H9 (cell line): ENCODE data around the gene TSPAN18. TPM values are rescaled to one million over a fixed set of nuclear protein-coding genes. Genes with fewer than 3 reads are reported as not detected.

Experiments used
- DNase-seq: peaks from one replicate; pipeline ENCODE4 v3.0.0-alpha.2; 2017
- H2AFZ ChIP-seq: one replicate; pipeline ENCODE4 v1.6.1; 2013; ENCODE audit warnings: mild to moderate bottlenecking, low read length, control low read depth, moderate library complexity
- H2AK5ac ChIP-seq: 2 replicates; pipeline ENCODE4 v1.6.1; 2013; ENCODE audit warnings: low read length, control low read depth, mixed read lengths; ENCODE audit not compliant: insufficient read length
- H2BK120ac ChIP-seq: one replicate; pipeline ENCODE4 v1.6.1; 2013; ENCODE audit warnings: low read depth, mild to moderate bottlenecking, low read length, control low read depth, inconsistent platforms; ENCODE audit not compliant: poor library complexity, severe bottlenecking
- H2BK12ac ChIP-seq: 2 replicates; pipeline ENCODE4 v1.6.1; 2013; ENCODE audit warnings: low read length, control low read depth, mixed read lengths, low read depth; ENCODE audit not compliant: insufficient read length
- H2BK15ac ChIP-seq: 2 replicates; pipeline ENCODE4 v1.6.1; 2013; ENCODE audit warnings: low read depth, low read length, control low read depth
- H2BK20ac ChIP-seq: one replicate; pipeline ENCODE4 v1.6.1; 2013; ENCODE audit warnings: low read depth, mild to moderate bottlenecking, low read length, control low read depth, inconsistent platforms; ENCODE audit not compliant: poor library complexity, severe bottlenecking
- H2BK5ac ChIP-seq: 2 replicates; pipeline ENCODE4 v1.6.1; 2013; ENCODE audit warnings: low read length, control low read depth, mixed read lengths; ENCODE audit not compliant: insufficient read length
- H3K14ac ChIP-seq: 2 replicates; pipeline ENCODE4 v1.6.1; 2013; ENCODE audit warnings: low read length, control low read depth; ENCODE audit not compliant: insufficient read depth
- H3K18ac ChIP-seq: 2 replicates; pipeline ENCODE4 v1.6.1; 2013; ENCODE audit warnings: low read depth, mild to moderate bottlenecking, mixed read lengths, low read length, control low read depth; ENCODE audit not compliant: insufficient read length
- H3K23ac ChIP-seq: 2 replicates; pipeline ENCODE4 v1.6.1; 2013; ENCODE audit warnings: low read length, control low read depth, mixed read lengths, low read depth; ENCODE audit not compliant: insufficient read length
- H3K23me2 ChIP-seq: 2 replicates; pipeline ENCODE4 v1.6.1; 2013; ENCODE audit warnings: low read depth, mild to moderate bottlenecking, mixed read lengths, low read length, control low read depth; ENCODE audit not compliant: insufficient read length, poor library complexity, severe bottlenecking
- H3K27ac ChIP-seq: 2 replicates; pipeline ENCODE4 v1.5.1; 2013; ENCODE audit warnings: low read length, control low read depth, mixed read lengths, low read depth; ENCODE audit not compliant: insufficient read length
- H3K27me3 ChIP-seq: 2 replicates; pipeline ENCODE4 v1.6.1; 2013; ENCODE audit warnings: low read length, control low read depth, inconsistent platforms; ENCODE audit not compliant: insufficient read depth
- H3K4ac ChIP-seq: 2 replicates; pipeline ENCODE4 v1.6.1; 2013; ENCODE audit warnings: low read depth, mild to moderate bottlenecking, control low read depth, inconsistent platforms, low read length, moderate library complexity
- H3K4me1 ChIP-seq: 2 replicates; pipeline ENCODE4 v1.6.1; 2013; ENCODE audit warnings: low read length, control low read depth, inconsistent platforms; ENCODE audit not compliant: insufficient read depth
- H3K4me2 ChIP-seq: 2 replicates; pipeline ENCODE4 v1.6.1; 2013; ENCODE audit warnings: low read length, control low read depth, mixed read lengths; ENCODE audit not compliant: insufficient read length, insufficient read depth
- H3K56ac ChIP-seq: 2 replicates; pipeline ENCODE4 v1.6.1; 2013; ENCODE audit warnings: low read depth, mild to moderate bottlenecking, mixed read lengths, low read length, control low read depth; ENCODE audit not compliant: insufficient read length
- H3K79me1 ChIP-seq: 2 replicates; pipeline ENCODE4 v1.6.1; 2013; ENCODE audit warnings: low read depth, mild to moderate bottlenecking, moderate library complexity, low read length, control low read depth, inconsistent platforms; ENCODE audit not compliant: insufficient read depth, poor library complexity, severe bottlenecking
- H3K79me2 ChIP-seq: 2 replicates; pipeline ENCODE4 v1.6.1; 2013; ENCODE audit warnings: low read length, control low read depth, inconsistent platforms; ENCODE audit not compliant: insufficient read depth
- H3K9ac ChIP-seq: 2 replicates; pipeline ENCODE4 v1.6.1; 2013; ENCODE audit warnings: low read length, control low read depth, mixed read lengths; ENCODE audit not compliant: insufficient read length; ENCODE audit errors: extremely low read depth
- H3K9me3 ChIP-seq: one replicate; pipeline ENCODE4 v1.6.1; 2013; ENCODE audit warnings: low read depth, low read length, inconsistent platforms; ENCODE audit not compliant: control insufficient read depth
- H3T11ph ChIP-seq: one replicate; pipeline ENCODE4 v1.6.1; 2013; ENCODE audit warnings: mild to moderate bottlenecking, low read length, control low read depth, inconsistent platforms
- H4K20me1 ChIP-seq: one replicate; pipeline ENCODE4 v1.6.1; 2013; ENCODE audit not compliant: control insufficient read depth, insufficient read length, insufficient read depth
- H4K5ac ChIP-seq: 2 replicates; pipeline ENCODE4 v1.6.1; 2013; ENCODE audit warnings: low read depth, mild to moderate bottlenecking, mixed read lengths, low read length, control low read depth; ENCODE audit not compliant: insufficient read length
- H4K8ac ChIP-seq: replicated peaks from 2 replicates; pipeline ENCODE4 v1.6.1; 2013; ENCODE audit warnings: low read length, control low read depth, mixed read lengths, low read depth; ENCODE audit not compliant: insufficient read length
- H4K91ac ChIP-seq: 2 replicates; pipeline ENCODE4 v1.6.1; 2013; ENCODE audit warnings: low read depth, mild to moderate bottlenecking, moderate library complexity, mixed read lengths, low read length, control low read depth; ENCODE audit not compliant: insufficient read length
- H3K27ac Mint-ChIP-seq, 3 experiments: 2 replicates in 2 of 3; 3 replicates in 1 of 3; pipeline ENCODE4 v1.8.0; 2020 to 2021; ENCODE audit warnings: mixed read lengths in 3 of 3, mild to moderate bottlenecking in 1 of 3, moderate library complexity in 1 of 3
- H3K27me3 Mint-ChIP-seq: 2 replicates; pipeline ENCODE4 v1.8.0; 2021; ENCODE audit warnings: low read depth, mild to moderate bottlenecking, moderate library complexity, mixed read lengths
- H3K36me3 Mint-ChIP-seq, 3 experiments: 2 replicates in 2 of 3; 3 replicates in 1 of 3; pipeline ENCODE4 v1.8.0; 2020 to 2021; ENCODE audit warnings: low read depth in 3 of 3, mixed read lengths in 3 of 3; ENCODE audit not compliant: insufficient read depth in 1 of 3
- H3K4me1 Mint-ChIP-seq, 2 experiments: 2 replicates each; pipeline ENCODE4 v1.8.0; 2020; ENCODE audit warnings: mixed read lengths in 2 of 2
- H3K4me3 Mint-ChIP-seq, 2 experiments: 2 replicates in 1 of 2; 3 replicates in 1 of 2; pipeline ENCODE4 v1.8.0; 2020 to 2021; ENCODE audit warnings: mild to moderate bottlenecking in 2 of 2, mixed read lengths in 2 of 2, moderate library complexity in 1 of 2
- H3K9me3 Mint-ChIP-seq, 2 experiments: 2 replicates in 1 of 2; 3 replicates in 1 of 2; pipeline ENCODE4 v1.8.0; 2020; ENCODE audit warnings: mild to moderate bottlenecking in 2 of 2, mixed read lengths in 2 of 2, moderate library complexity in 1 of 2
- whole genome bisulfite sequencing: extraction: QIAGEN DNeasy Blood & Tissue Kit; methylation state at CpG from one replicate; pipeline ENCODE4 v1.1.7; 2013; ENCODE audit warnings: missing lambda C conversion rate, low lambda C conversion rate, mixed read lengths; ENCODE audit not compliant: insufficient read length; ENCODE audit errors: extremely low coverage; 5-methylcytosine and 5-hydroxymethylcytosine counted together
- total RNA-seq: library from RNA; stranded (reverse); gene quantifications from 2 replicates; pipeline ENCODE4 v1.2.1, GENCODE V29; 2021
- TF ChIP-seq, protein P1 (sequence below): fragments of 200-600 bp; sonication (generic); conservative IDR thresholded peaks from 3 replicates; pipeline ENCODE4 v1.8.0; 2021; ENCODE audit warnings: antibody characterized with exemption, mild to moderate bottlenecking

Gene TSPAN18
- total RNA-seq, 1 experiment from 2014 or later = 25.3 TPM

DNA sequence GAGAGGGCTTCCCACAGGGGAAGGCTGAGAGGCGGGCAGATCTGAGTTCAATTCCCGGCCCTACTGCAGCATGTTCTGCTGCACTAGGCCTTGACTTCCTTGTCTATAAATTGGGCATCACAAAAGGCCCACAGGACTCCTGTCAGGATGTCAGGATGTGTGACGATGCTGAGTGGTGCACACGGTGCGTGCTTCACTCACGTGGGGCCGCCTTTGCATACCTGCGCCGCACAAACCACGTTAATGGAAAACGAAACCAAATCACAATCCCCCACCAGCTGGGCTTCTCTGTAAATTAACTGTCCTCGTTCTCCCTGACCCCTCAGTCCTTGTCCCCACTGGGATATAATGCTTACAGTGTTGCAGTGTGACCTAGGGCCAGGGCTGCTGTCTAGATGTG, 32.3 kb upstream of the TSPAN18 start:
- Mint-ChIP-seq H3K27me3 (no peaks in the 10 kb centered on the region; the same call in none of the 2 replicates), H3K4me3 (no peak overlapping the region), H3K27ac (no peak overlapping the region; a peak in 1 of 7 replicates), H3K36me3 (no peaks in the 10 kb centered on the region), H3K9me3 (no peaks in the 10 kb centered on the region), H3K4me1 (peaks cover 0 to 11% of the 10 kb centered on the region in 2 experiments; a peak in 2 of 4 replicates)
- H4K91ac ChIP-seq = no peak overlapping the region
- no peak overlapping the region for H2BK15ac ChIP-seq
- no peaks in the 10 kb centered on the region for H3K79me2 ChIP-seq
- no CpG with 5 or more reads among the region's 12 CpGs for WGBS
- H3K27ac ChIP-seq = no peak overlapping the region
- H4K20me1 ChIP-seq = no peaks in the 10 kb centered on the region
- H2BK5ac ChIP-seq = no peak overlapping the region
- H4K8ac ChIP-seq = no peak overlapping the region
- H2BK120ac ChIP-seq = no peak overlapping the region
- H3K23ac ChIP-seq = no peak overlapping the region
- H2AK5ac ChIP-seq = no peak overlapping the region
- no peak overlapping the region for H3K14ac ChIP-seq
- H3K79me1 ChIP-seq = no peaks in the 10 kb centered on the region
- H3K18ac ChIP-seq = no peak overlapping the region
- H2BK20ac ChIP-seq = no peak overlapping the region
- TF ChIP-seq, protein P1, sequence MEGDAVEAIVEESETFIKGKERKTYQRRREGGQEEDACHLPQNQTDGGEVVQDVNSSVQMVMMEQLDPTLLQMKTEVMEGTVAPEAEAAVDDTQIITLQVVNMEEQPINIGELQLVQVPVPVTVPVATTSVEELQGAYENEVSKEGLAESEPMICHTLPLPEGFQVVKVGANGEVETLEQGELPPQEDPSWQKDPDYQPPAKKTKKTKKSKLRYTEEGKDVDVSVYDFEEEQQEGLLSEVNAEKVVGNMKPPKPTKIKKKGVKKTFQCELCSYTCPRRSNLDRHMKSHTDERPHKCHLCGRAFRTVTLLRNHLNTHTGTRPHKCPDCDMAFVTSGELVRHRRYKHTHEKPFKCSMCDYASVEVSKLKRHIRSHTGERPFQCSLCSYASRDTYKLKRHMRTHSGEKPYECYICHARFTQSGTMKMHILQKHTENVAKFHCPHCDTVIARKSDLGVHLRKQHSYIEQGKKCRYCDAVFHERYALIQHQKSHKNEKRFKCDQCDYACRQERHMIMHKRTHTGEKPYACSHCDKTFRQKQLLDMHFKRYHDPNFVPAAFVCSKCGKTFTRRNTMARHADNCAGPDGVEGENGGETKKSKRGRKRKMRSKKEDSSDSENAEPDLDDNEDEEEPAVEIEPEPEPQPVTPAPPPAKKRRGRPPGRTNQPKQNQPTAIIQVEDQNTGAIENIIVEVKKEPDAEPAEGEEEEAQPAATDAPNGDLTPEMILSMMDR = no peak
- H3K4ac ChIP-seq = no peak overlapping the region
- no peak overlapping the region for H3K9ac ChIP-seq
- H2BK12ac ChIP-seq = no peak overlapping the region
- no peak overlapping the region for H3K56ac ChIP-seq
- no peaks in the 10 kb centered on the region for H3K27me3 ChIP-seq
- H3T11ph ChIP-seq = no peak overlapping the region
- no peak overlapping the region for H4K5ac ChIP-seq
- no peak for DNase-seq
- no peaks in the 10 kb centered on the region for H3K23me2 ChIP-seq
- H3K4me2 ChIP-seq = no peak overlapping the region
- H3K4me1 ChIP-seq = no peaks in the 10 kb centered on the region
- H3K9me3 ChIP-seq = no peaks in the 10 kb centered on the region
- no peak overlapping the region for H2AFZ ChIP-seq
